ENCODE results near the gene AKR1E2.

- TF ChIP-seq POLR2A (IDR thresholded peaks at IDR 0.05; ENCODE audit: low read length): no peak
- TF ChIP-seq GATA1 (IDR thresholded peaks at IDR 0.05; ENCODE audit: low read depth, low read length): no peak
Observed at GRCh38 chr10:4780782-4781181, 45.2 kb upstream of the AKR1E2 start.

Data from erythroblast (primary cell).